Mammary epithelial cell (primary cell): ENCODE measurements around the gene SLC11A1.

Source experiments
- CTCF ChIP-seq, 2 donors: IDR thresholded peaks in 1 of 2; conservative IDR thresholded peaks in 1 of 2; 2 replicates each; pipeline ENCODE4 v1.5.1; 2011 to 2012; ENCODE audit warnings: inconsistent platforms in 2 of 2, low read length in 2 of 2, mild to moderate bottlenecking in 2 of 2, control low read depth in 1 of 2, low read depth in 1 of 2; ENCODE audit not compliant: insufficient read depth in 1 of 2; ENCODE audit errors: extremely low read depth in 1 of 2
- EZH2 ChIP-seq: IDR thresholded peaks from 2 replicates; pipeline ENCODE4 v1.6.1; 2012; ENCODE audit warnings: low read length, inconsistent platforms, borderline replicate concordance

GRCh38 chr2:218400167-218400929, 18.3 kb downstream of the SLC11A1 start:
- TF ChIP-seq CTCF (conservative IDR thresholded peaks at IDR 0.05 in 1 of 2, IDR thresholded peaks at IDR 0.05 in 1 of 2; ENCODE audit: extremely low read depth in 1 of 2, insufficient read depth in 1 of 2, low read depth in 1 of 2, low read length in 2 of 2) (no peak), EZH2 (no peak)
